HTR-8/SVneo (cell line): Measurements from ENCODE around the gene SLC18A2.

Experiments used
- DNase-seq: peaks from one replicate; pipeline ENCODE4 v3.0.0; 2011; ENCODE audit warnings: low spot score, mixed read lengths; ENCODE audit not compliant: insufficient read length
- FAIRE-seq: peaks from 2 replicates; lab custom pipeline; 2011; peaks lifted over from hg19 to GRCh38; lab: Jason Lieb, UNC

SLC18A2 gene

DNA sequence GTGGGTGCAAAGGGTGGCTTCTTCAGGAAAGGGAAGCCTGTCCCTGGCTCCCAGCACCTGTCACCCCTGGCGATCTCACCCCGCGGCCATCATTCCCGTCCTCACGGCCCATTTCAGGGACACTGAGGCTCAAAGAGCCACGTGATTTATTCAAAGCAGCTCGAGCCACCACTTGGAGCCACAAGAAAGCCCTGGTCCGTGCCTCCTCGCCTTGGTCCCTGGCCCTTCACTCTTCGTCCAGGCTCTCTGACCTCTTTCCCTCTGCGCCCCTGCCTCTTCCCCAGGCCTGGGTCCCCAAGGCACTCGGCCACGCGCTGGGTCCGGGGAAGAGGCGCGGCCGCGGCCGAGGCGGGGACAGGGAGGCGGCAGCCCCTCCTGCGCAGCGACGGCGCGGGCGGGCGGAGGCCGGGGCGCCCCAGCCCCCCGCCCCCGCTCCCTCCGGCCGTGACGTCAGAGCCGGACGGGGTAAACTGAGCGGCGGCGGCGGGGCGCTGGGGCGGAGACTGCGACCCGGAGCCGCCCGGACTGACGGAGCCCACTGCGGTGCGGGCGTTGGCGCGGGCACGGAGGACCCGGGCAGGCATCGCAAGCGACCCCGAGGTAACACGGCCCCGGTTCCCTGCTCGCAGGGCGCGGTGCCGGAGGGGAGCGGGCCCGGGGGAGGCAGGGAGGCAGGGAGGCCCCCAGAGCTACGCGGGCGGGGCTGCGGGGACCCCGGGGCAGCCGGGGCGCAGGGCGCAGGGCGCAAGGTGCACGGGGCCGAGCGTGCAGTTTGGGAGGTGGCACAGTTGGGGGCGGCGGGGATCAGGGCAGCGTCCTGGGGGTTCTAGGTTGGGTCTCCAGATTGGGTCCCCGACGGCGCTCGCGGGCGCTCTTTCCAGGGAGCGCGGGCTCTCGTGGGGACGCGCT, at the start of gene SLC18A2:
TSS of gene SLC18A2 (plus strand) at position 494 of the 909 bp plus-strand sequence. CDS start 580 bp downstream, outside the sequence.
- no peak for FAIRE-seq

DNA sequence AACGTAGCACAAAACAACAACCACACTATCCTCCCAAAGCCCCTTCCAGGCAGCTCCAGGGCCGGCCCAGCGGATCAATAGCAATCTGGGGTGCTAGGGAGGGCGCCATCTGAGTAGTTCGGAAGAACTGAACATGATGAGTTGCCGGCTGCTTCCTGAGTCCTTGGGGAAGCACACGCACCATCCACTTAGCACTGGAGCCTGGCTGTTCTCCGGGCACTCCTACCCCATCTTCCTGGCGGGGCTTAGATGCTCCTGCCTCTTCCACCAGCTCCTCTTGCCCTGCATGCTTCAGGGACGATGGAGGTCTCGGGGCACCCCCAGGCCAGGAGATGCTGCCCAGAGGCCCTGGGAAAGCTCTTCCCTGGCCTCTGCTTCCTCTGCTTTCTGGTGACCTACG, 43.7 kb upstream of the SLC18A2 start, which contains the start of gene KCNK18:
TSS of gene KCNK18 (plus strand) at position 301 of the 400 bp plus-strand sequence. CDS start at position 301, 0 bp downstream.
- FAIRE-seq (no peak), DNase-seq (no peak)

More for the DNA sequence above, at the start of gene SLC18A2:
- no peak for DNase-seq

DNA sequence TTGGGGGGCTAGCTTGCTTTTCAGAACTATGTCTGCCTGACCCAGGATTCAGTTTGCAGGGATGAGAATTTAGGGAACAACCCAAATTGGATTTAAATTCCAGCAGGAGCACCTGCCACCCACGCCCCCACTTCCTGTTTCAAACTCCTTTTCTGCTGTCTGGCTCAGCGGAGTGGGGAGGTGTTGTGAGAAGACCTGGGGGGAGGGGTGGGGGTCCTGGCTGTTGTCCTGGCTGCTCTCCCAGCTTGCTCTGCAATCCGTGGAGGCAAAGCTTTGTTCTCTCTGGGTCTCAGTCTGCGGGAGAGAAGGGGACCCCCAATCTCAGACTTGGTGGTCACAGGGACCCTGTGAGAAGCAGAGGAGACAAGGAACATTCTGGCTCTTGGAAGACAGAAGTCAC, 42.8 kb upstream of the SLC18A2 start:
- FAIRE-seq (no peak), DNase-seq (no peak)

DNA sequence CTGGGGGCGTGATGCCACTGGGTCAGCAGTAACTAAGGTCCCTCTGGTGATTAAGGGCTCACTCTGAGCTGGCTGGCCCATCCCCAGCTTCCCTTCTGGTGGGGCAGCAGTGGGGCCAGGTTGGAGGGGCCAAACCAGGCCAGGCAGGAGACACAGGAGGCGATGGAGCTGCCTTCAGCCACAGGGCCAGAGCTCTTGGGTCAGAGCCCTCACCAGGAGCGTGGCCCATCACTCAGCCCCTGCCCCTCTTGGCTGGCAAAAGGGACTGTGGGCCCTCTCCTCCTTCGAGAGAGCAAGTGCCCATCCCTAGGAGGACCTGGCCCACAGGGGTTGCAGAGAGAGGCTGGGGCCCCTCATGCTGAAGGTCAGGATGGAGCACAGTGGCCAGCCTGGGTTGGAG, 39.1 kb upstream of the SLC18A2 start:
- DNase-seq, result no peak

DNA sequence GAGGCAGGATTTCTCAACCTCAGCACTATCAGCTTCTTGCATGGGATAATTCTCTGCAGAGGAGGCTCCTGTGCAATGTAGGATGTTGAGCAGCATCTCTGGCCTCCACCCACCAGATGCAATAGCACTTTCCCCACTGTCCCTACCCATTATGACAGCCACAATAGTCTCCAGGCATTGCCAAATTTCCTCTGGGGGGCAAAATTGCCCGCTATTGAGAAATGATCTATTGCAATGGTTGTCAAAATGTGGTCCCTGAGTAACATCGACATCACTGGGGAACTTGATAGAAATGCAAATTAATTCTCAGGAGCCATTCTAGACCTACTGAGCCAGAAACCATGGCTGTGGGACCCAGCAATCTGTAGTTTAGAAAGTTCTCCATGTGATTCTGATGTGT, 36.6 kb upstream of the SLC18A2 start:
- no peak for DNase-seq
- FAIRE-seq, result no peak

More for the DNA sequence above, 39.1 kb upstream of the SLC18A2 start:
- no peak for FAIRE-seq

DNA sequence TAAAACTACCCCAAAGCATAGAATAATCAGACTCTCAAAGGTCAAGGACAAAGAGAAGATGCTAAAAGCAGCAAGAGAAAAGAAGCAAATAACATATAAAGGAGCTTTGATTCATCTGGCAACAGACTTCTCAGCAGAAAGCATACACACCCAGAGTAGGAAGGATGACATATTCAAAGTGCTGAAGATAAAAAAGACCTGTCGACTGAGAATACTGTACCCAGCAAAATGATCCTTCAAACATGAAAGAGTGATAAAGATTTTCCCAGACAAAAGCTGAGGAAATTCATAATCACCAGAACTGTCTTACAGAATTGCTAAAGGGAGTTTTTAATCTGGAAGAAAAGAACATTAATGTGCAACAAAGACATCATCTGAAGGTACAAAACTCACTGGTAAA, 28.7 kb upstream of the SLC18A2 start:
- DNase-seq (no peak), FAIRE-seq (no peak)

DNA sequence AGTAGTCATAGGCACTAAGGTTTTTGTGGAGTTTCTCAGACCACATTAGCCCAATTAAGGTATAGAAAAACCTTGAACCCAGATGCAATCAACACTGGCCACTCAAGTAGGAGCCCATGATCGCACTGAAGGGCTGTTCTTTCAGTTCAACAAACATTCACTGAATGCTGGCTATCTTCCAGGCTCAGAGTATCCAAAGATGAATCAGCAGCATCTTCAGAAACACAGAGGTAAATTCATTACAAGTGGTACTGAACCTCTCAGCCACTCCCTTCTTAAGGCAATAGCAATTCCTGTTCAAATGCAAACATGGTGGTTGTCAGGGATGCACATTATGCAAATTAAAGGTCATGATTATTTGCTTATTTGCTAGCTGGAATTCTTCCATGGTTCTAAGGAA, 26.5 kb upstream of the SLC18A2 start:
- DNase-seq (no peak), FAIRE-seq (no peak)

DNA sequence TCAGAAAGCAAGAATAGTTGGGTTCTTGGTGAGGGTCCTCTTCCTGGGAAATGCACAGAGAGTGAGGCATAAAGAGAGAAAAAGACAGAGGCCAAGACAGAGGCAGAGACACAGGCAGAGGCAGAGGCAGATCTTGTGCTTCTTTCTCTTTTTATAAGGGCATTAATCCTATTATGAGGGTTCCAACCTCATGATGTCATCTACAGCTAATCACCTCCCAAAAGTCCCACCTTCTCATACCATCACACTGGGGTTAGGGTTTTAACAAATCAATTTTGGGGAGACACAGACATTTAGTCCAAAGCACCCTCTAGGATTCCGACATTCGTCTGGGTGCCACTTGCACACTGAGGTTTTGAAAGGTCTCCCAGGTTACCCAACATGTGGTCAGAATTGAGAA, 25.8 kb upstream of the SLC18A2 start:
- DNase-seq (no peak), FAIRE-seq (no peak)

DNA sequence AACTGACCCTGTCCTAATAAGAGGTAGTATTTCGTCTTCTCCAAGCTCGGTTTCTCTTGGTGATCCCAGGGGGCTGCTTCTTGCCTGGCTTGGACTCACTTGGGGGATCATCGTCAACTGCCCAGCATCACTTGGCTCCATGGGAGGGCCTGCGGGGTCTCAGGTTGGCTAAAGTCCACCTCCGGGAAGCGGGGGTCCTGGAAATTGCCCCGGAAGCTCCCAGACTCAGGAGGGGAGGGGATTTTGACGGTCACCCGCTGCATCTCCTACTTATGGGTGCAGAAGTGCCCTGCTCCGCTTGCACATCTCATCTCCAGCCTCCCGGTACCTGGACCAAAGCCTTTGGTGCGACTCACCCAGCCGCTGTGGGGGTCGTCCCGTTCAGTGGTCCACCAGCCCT, 24.9 kb upstream of the SLC18A2 start:
- DNase-seq (no peak), FAIRE-seq (no peak)

DNA sequence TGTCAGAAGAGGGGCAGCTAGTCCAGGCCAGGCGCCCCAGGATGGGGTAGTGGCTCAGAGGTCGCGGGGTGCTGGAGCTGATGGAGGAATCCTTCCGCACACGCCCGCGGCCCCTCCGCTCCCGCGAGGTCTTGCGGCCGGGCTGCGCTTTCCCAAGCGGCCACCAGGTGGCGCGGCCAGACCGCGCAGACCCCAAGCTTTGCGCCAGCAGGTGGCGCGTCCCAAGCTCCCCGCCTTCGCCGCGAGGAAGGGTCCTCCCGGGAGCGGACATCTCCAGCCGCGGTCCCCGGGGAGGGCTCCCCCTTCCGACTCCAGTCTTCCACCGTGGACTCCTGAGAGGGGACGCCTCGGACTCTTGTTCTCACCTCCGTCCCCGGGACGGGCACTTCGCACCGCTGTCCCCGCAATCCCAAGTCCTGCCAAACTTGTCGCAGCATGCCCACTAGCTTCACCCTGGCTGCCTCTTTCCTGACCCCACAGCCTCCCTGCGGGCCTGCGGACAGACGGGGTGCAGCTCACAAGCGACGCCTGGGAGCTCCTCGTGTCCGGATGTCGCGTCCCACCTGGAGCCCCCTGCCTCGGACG, 24.2 kb upstream of the SLC18A2 start:
- DNase-seq (peak; percentile 37), FAIRE-seq (no peak)

DNA sequence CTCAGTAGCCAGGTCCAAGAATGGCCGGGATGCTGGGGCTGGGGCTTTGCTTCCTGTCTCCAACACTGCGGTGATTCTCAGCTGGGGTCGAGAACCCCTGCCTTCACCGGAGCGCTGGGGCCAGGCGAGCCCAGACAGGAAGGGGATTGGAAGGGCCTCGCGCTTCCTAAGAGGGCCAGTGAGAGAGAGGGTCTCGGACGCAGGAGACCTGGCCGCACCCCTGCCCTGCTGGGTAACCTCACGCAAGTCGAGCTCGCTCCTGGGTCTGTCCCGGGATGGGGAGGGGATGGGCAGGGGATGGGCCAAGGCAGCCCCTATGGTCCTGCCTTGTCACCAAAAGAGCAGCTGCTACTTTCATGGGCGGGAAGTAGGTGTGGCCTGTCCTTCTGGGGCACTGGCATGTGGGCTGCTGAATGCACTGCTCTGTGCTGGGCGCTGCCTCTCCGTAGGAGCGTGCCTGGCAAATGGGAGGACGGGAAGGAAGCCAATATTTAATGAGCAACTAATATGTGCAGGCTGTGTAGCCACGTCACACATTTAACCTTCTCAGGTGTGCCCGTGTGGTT, 23.6 kb upstream of the SLC18A2 start:
- DNase-seq (no peak), FAIRE-seq (no peak)

DNA sequence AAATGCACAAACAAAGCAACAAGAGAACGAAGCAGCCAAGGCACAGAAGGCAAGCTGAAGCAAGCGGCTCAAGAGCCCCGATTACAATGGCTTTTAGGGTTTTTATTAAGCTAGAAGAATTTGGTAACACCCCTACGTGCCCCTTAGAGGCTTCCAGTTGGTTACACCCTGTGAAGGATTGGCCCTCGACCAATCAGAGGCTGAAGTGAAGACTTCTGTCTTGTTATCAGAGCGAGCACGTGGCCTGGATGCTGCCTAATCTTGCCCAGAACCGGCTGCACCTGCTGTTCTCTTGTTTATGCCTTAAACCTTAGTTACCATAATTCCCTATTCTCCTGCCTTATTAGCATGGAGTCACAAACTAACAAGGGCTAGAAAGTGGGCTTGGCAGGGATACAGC, 22.3 kb upstream of the SLC18A2 start:
- FAIRE-seq (no peak), DNase-seq (no peak)

DNA sequence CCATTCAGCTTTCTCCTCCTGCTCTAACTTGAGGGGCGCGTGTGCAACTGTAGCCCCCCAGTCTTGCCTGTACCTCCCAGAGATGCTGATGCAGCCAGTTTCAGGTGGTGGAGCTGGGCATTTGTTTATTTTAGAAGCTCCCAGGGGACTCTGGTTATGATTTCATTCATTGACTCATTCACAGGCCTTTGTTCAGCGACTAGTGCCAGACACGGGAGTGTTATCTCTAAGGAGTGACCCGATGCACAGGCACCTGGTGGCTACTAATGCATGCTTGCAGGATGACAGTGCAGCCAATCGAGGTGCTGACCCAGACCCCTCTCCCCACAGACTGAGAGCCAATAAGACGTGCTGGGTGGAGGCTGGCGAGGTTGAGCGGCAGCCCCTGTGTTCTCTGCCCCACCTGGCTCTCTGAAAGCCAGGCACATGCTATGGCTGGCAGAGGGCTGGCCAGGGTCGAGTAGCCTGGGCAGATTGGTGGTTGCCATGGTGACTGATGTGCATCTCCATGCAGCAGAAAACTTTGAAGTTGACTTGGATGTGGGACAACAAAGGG, 19.7 kb upstream of the SLC18A2 start:
- FAIRE-seq (no peak), DNase-seq (peak; percentile 10)

DNA sequence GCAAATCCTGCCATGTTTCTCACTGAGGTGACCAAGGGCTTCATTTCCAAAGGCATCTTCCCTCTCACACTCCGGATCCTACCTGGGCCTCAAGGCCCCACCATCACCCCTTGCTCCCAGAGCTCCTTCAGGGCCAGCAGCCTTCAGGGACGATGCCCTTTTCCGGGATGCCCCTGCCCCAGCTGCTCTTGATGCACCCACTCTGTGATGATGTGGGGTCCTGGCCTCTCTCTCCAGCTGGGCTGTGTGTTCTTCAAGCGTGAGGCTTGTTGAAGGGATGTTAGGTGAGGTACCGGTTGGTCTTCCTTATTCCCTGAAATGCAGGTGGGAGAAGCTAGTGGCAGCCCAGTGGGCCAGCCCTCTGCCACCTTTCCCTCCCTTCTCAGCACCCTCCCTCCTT, 18.4 kb upstream of the SLC18A2 start:
- DNase-seq, result no peak
- no peak for FAIRE-seq

DNA sequence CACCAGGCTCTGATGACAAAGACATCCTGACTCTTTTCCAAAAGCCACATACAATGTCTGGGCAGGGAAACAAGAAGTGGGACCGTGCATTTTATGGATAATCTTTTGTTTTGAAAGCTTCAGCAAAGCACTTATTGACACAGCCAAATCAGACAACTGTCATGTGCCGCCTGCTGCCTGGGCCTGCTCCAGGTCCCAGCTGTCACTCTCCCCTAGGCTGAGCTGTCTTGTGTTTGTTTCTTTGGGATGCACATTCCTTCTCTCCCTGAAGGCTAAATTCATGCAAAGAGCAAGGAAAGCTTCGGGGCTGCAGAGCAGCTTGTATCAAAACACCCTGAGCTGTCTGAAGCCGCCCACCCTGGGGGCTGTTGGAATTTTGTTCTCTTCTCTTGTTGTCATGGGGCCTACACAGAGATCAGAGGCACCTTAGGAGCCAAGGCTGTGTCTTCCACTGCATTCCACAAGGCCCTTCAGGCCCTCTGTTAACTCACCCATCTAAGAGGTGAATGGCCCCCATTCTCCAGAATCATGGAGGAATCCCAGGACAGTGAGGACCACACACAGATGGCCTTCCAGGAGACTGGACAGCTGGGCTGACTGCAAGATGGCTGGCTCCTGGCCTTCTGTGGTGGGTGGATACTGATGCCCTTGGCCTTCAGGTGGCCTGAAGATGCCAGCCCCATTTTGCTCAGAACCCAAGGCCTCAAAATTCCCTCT, 17.8 kb upstream of the SLC18A2 start:
- no peak for DNase-seq
- no peak for FAIRE-seq

DNA sequence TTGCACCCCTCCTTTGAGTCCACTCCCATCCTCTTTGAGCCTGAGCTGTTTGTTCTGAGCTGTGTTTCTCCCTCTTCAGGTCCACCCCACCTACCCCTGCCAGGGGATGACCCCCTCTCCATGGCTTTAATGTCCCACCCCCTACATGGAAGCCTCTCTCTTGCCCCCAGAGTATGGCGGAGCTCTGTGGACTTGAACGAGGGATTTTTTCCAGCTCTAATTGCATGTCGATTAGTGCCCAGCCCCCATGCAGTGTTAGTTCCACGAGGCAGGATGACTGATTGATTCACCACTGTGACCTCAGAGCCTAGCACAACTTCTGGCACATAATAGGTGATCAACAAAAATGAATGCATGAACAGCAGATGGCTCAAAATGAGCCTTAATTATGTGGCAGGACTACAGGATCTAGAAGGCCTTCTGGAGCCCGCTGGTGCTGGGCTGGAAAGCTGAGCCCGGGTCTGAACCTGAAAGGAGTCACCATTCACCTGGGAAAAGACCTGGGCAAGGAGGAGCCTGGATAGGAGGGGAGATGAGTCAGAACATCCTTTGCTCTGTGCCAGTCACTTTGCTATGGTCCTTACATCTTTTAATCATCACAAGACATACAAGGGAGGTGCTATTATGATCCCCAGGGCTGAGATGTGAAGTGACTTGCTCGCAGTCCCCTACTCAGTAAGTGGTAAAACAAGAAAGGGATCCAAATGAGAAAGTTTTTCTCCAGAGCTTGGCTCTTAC, 17.1 kb upstream of the SLC18A2 start:
- DNase-seq (no peak), FAIRE-seq (no peak)

DNA sequence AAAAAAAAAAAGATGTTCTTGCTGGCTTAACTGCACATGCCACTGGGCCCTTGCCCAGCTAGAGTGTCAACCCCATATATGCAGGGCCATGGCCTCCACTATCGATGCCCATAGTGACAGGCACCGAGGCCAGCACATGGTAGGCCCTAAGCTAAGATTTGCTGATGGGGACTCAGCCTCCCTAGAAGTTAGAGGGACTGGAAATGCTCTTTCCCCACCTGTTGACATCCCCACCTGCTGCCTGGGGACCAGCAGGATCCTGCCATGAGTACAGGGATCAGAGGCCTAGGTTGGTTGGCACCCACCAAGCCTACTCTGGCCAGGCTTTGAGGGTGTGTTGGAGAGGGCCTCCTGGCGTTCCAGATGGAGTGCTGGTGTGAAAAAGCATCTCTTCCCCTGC, 16.0 kb upstream of the SLC18A2 start:
- FAIRE-seq, result no peak

DNA sequence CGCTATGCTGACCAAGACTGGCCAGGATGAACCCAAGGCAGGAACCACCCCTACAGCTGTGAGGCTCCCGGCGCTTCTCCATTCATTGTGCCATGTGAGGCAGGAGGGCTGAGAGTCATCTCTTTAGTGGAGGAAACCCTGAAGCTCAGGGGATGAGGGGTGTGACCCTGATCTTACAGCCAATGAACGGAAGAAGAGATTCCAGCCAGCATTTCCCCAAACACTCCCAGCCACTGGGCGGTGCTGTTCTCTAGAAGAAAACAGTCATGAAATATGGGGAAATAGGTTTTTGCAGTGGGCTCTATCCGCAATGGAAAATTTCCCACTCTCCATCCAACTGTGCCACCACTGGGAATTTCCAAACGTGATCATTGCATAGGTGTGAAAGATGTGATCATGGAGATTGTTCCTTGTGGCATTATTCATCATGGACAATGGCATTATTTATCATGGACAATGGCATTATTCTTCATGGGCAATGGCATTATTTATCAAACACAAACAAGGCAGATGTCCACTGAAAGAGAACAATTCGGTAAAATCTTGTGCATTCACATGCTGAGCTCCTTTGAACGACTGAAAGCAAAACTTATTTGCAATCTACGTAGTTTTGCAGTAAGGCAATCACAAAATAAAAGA, 14.0 kb upstream of the SLC18A2 start:
- no peak for FAIRE-seq

More for the DNA sequence above, 16.0 kb upstream of the SLC18A2 start:
- no peak for DNase-seq

DNA sequence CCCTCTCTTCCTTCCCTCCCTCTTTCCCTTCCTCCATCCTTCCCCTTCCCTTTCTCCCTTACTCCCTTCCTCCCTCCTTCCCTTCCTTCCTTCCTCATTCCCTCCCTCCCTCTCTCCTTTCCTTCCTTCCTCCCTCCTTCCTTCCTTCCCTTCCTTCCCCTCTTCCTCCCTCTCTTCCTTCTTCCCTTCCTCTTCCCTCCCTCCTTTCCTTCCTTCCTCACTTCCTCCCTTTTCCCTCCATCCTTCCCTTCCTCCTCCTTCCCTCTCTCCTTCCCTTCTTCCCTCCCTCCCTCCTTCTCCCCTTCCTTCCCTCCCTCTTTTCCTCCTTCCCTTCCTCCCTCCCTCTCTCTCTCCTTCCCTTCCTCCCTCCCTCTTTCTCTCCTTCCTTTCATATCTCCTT, 12.7 kb upstream of the SLC18A2 start:
- FAIRE-seq (no peak), DNase-seq (no peak)

More for the DNA sequence above, 14.0 kb upstream of the SLC18A2 start:
- DNase-seq, result peak; percentile 29
